Neutrophil (primary cell): ENCODE data around the gene KCNT1.

Experiments used
- H3K27ac ChIP-seq: fragments of 200-600 bp; sonication (generic); 2 replicates; pipeline ENCODE4 v1.5.1; 2016; ENCODE audit warnings: mild to moderate bottlenecking, moderate library complexity
- H3K27me3 ChIP-seq: fragments of 200-600 bp; sonication (generic); 2 replicates; pipeline ENCODE4 v1.6.0; 2016; ENCODE audit warnings: mild to moderate bottlenecking
- H3K36me3 ChIP-seq: fragments of 200-600 bp; sonication (generic); 2 replicates; pipeline ENCODE4 v1.5.1; 2017
- H3K4me1 ChIP-seq, 2 experiments: fragments of 200-600 bp in 1 of 2; sonication (generic) in 1 of 2; 1 replicate in 1 of 2; 2 replicates in 1 of 2; pipeline versions ENCODE4 v1.5.1 to v1.6.1; 2013 to 2016; ENCODE audit warnings: low read depth in 1 of 2, low read length in 1 of 2, mild to moderate bottlenecking in 1 of 2, moderate library complexity in 1 of 2; ENCODE audit not compliant: control insufficient read depth in 1 of 2, insufficient read depth in 1 of 2
- H3K4me3 ChIP-seq, 2 experiments: fragments of 200-600 bp in 1 of 2; sonication (generic) in 1 of 2; 1 replicate in 1 of 2; 2 replicates in 1 of 2; pipeline ENCODE4 v1.5.1; 2013 to 2016; ENCODE audit warnings: low read depth in 1 of 2, low read length in 1 of 2, mild to moderate bottlenecking in 1 of 2, moderate library complexity in 1 of 2
- H3K9me3 ChIP-seq: fragments of 200-600 bp; sonication (generic); 2 replicates; pipeline ENCODE4 v1.5.1; 2016
- TF ChIP-seq, protein P1 (sequence below): fragments of 200-600 bp; sonication (generic); IDR thresholded peaks from 2 replicates; pipeline ENCODE4 v1.5.1; 2016; ENCODE audit warnings: antibody characterized with exemption

Gene KCNT1

GRCh38 chr9:135786146-135786690 is 84.2 kb downstream of the KCNT1 start:
- H3K36me3 ChIP-seq, result no peaks in the 10 kb centered on the region

DNA sequence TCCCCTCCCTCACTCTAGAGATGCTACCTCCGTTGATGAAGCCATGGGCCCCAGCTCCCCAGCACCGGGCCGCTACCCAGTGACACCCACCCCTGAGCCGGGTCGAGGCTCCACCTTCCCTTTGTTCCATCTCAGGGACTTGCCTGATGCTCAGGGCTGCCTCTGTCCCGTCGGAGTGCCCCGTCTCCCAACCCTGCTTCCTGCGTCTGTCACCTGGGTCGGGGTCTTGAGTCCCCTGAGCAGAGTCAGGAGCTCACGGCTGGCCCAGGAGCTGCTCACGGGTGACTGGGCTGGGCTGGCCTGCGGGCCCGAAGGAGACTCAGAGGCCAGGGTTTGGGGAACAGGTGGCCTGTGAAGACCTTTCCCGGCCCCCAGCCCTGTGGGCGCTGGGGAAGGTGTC is 85.3 kb downstream of the KCNT1 start:
- no peaks in the 10 kb centered on the region for H3K27me3 ChIP-seq
- no peaks in the 10 kb centered on the region for H3K36me3 ChIP-seq
- TF ChIP-seq, protein P1, sequence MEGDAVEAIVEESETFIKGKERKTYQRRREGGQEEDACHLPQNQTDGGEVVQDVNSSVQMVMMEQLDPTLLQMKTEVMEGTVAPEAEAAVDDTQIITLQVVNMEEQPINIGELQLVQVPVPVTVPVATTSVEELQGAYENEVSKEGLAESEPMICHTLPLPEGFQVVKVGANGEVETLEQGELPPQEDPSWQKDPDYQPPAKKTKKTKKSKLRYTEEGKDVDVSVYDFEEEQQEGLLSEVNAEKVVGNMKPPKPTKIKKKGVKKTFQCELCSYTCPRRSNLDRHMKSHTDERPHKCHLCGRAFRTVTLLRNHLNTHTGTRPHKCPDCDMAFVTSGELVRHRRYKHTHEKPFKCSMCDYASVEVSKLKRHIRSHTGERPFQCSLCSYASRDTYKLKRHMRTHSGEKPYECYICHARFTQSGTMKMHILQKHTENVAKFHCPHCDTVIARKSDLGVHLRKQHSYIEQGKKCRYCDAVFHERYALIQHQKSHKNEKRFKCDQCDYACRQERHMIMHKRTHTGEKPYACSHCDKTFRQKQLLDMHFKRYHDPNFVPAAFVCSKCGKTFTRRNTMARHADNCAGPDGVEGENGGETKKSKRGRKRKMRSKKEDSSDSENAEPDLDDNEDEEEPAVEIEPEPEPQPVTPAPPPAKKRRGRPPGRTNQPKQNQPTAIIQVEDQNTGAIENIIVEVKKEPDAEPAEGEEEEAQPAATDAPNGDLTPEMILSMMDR, result no peak
- no peaks in the 10 kb centered on the region for H3K9me3 ChIP-seq
- no peaks in the 10 kb centered on the region for H3K4me1 ChIP-seq
- no peak overlapping the region for H3K4me3 ChIP-seq
- H3K27ac ChIP-seq, result no peak overlapping the region

More at GRCh38 chr9:135786146-135786690, 84.2 kb downstream of the KCNT1 start:
- no peaks in the 10 kb centered on the region for H3K27me3 ChIP-seq
- no peaks in the 10 kb centered on the region for H3K9me3 ChIP-seq
- H3K4me1 ChIP-seq, result no peaks in the 10 kb centered on the region
- TF ChIP-seq, protein P1, result no peak
- no peak overlapping the region for H3K4me3 ChIP-seq
- no peak overlapping the region for H3K27ac ChIP-seq

DNA sequence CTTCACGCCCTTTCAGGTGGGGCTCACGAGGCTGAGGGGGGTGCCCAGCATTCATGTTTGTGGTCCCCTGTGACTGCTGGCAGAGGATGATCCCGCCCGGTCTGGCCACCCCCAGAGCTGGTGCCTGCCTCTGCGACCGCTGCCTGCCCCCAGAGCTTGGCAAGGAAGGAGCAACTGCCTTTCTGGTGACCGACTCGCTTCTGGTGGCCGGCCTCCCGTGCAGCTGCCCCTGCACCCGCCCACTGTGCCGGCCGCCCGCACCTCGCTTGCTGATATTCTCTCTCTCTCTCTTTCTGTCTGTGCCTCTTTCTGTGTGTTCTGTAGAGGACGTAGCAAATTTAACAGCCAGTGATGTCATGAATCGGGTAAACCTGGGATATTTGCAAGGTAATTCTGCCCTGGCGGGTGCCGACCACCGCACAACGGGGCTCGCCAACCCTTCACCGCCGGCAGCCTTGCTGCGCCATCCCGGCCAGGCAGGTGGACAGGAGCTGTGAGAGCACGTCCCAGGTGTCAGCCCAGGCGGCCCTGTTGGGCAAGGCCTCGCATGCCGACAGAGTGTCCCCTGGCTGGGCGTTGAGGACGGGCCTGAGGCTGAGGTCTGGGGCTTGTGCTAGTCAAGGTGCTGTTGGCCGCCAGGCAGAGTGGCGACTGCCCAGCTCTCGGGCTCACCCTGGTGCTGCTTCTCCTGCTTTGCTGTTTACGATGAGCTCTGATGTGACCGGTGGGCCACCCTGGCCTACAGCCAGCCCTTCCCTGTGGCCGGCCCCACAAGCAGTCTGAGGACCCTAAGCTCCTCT is 86.0 kb downstream of the KCNT1 start:
- Histone ChIP-seq H3K9me3 (no peaks in the 10 kb centered on the region), H3K27me3 (no peaks in the 10 kb centered on the region), H3K4me3 (no peak overlapping the region), H3K4me1 (no peaks in the 10 kb centered on the region), H3K27ac (no peak overlapping the region), H3K36me3 (no peaks in the 10 kb centered on the region)
- TF ChIP-seq, protein P1, result no peak

- Histone ChIP-seq H3K4me1 (no peaks in the 10 kb centered on the region), H3K27me3 (no peaks in the 10 kb centered on the region), H3K27ac (no peak overlapping the region), H3K9me3 (no peaks in the 10 kb centered on the region), H3K36me3 (no peaks in the 10 kb centered on the region), H3K4me3 (no peak overlapping the region)
- TF ChIP-seq, protein P1, result no peak
Measured at GRCh38 chr9:135788576-135789300, 86.8 kb downstream of the KCNT1 start.

DNA sequence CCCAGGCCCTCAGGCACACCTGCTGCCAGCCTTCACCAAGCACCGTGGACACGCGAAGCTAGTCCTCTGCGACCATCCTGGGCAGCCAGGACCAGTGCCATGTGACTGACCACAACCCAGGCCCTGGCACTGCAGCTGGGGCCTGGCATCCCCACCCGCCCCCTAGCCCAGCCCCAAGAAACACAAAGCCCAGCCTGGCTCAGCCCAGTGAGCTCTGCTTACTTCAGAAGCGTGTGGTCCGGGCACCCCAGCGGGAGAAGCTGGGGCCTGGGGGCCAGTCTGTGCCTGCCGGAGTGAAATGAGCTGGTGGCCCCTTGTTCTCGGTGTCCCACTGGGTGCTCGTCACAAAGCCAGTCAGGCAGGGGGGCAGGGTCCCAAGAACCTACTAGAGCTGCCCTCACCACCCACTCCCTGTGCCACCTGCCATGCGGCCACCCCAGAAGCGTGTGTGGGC is 87.9 kb downstream of the KCNT1 start:
- no peak overlapping the region for H3K27ac ChIP-seq
- H3K4me1 ChIP-seq, result no peaks in the 10 kb centered on the region
- H3K36me3 ChIP-seq, result no peaks in the 10 kb centered on the region
- TF ChIP-seq, protein P1, result no peak
- no peaks in the 10 kb centered on the region for H3K9me3 ChIP-seq
- H3K27me3 ChIP-seq, result peaks cover 8% of the 10 kb centered on the region
- H3K4me3 ChIP-seq, result no peak overlapping the region
